K562 (cell line): ENCODE results near the gene SH3BGRL2. TPM values are rescaled to one million over a fixed set of nuclear protein-coding genes. Genes with fewer than 3 reads are reported as not detected.

ENCODE experiments used
- BRF1 ChIP-seq: IDR thresholded peaks from 3 replicates; pipeline ENCODE4 v1.6.1; 2011; ENCODE audit warnings: borderline replicate concordance, mild to moderate bottlenecking; ENCODE audit not compliant: insufficient read length; ENCODE audit errors: extremely low read depth
- CREBBP ChIP-seq: IDR thresholded peaks from one replicate; pipeline ENCODE4 v1.6.1; 2012; ENCODE audit warnings: low read depth, mild to moderate bottlenecking, control low read depth, inconsistent platforms, low read length
- DEAF1 ChIP-seq: fragments of 450-650 bp; formaldehyde crosslinking; IDR thresholded peaks from 2 replicates; pipeline ENCODE4 v1.4.0; 2020; ENCODE audit warnings: mild to moderate bottlenecking, moderate library complexity
- ETV6 ChIP-seq, 3 experiments: fragments of 150-350 bp in 1 of 3; sonication (generic) in 1 of 3; formaldehyde crosslinking in 1 of 3; IDR thresholded peaks; 2 replicates each; pipeline versions ENCODE4 v1.6.1 to v1.8.0; 2014 to 2022; ENCODE audit warnings: borderline replicate concordance in 2 of 3, low read depth in 2 of 3, antibody characterized with exemption in 1 of 3, low read length in 1 of 3, mild to moderate bottlenecking in 1 of 3, missing genetic modification reagents in 1 of 3
- HNRNPUL1 ChIP-seq: fragments of 200-400 bp; formaldehyde crosslinking; IDR thresholded peaks from 2 replicates; pipeline ENCODE4 v1.6.1; 2017; ENCODE audit warnings: low read length
- MAFG ChIP-seq: fragments of 450-650 bp; conservative IDR thresholded peaks from 2 replicates; pipeline ENCODE4 v1.6.1; 2016; ENCODE audit warnings: missing genetic modification characterization, missing compliant biosample characterization
- MED1 ChIP-seq: sonication (generic); formaldehyde crosslinking; IDR thresholded peaks from 2 replicates; pipeline ENCODE4 v1.8.1; 2023; ENCODE audit warnings: missing genetic modification reagents, borderline replicate concordance
- PKNOX1 ChIP-seq: fragments of 450-650 bp; IDR thresholded peaks from 2 replicates; pipeline ENCODE4 v1.6.1; 2016
- PPARD ChIP-seq: fragments of 250-450 bp; sonication (Bioruptor Pico); IDR thresholded peaks from 2 replicates; pipeline ENCODE4 v1.8.0; 2022; ENCODE audit warnings: inconsistent platforms, mild to moderate bottlenecking, moderate library complexity
- RFX1 ChIP-seq: fragments of 450-650 bp; IDR thresholded peaks from 2 replicates; pipeline ENCODE4 v1.6.1; 2016; ENCODE audit warnings: mild to moderate bottlenecking, moderate library complexity
- ZBTB7A ChIP-seq: IDR thresholded peaks from 2 replicates; pipeline ENCODE4 v1.6.1; 2011; ENCODE audit warnings: low read depth, mild to moderate bottlenecking, low read length, moderate library complexity, borderline replicate concordance; ENCODE audit not compliant: control insufficient read depth
- ZNF318 ChIP-seq, 2 experiments: fragments of 450-650 bp; IDR thresholded peaks; 2 replicates each; pipeline ENCODE4 v1.6.1; 2016; ENCODE audit warnings: mild to moderate bottlenecking in 2 of 2, borderline replicate concordance in 1 of 2, low read depth in 1 of 2, moderate library complexity in 1 of 2
- polyA plus RNA-seq, 8 experiments: library from polyadenylated mRNA; depleted of rRNA in 4 of 8; stranded (reverse) in 5 of 8; unstranded in 3 of 8; fragments of >200 nt; fragmentation: Nextera tagmentation in 2 of 8; fragmentation: Illumina TruSeq in 1 of 8; extraction: Ambion mirVana in 2 of 8; extraction: Trizol in 1 of 8; gene quantifications; 2 replicates each; pipeline versions ENCODE4 v1.2.1 to v1.2.3, GENCODE V29; 2011 to 2014; ENCODE audit warnings: inconsistent platforms in 1 of 8, missing spikeins in 1 of 8
- total RNA-seq, 7 experiments: library from RNA; depleted of rRNA in 6 of 7; stranded (reverse); fragments of >200 nt in 6 of 7; fragmentation: Illumina TruSeq in 2 of 7; extraction: Trizol in 2 of 7; gene quantifications; 2 replicates each; pipeline versions ENCODE4 v1.2.1 to v1.2.3, GENCODE V29; 2011 to 2021; ENCODE audit warnings: low replicate concordance in 1 of 7
- TF ChIP-seq, protein P1 (sequence below): fragments of 450-650 bp; IDR thresholded peaks from 2 replicates; pipeline ENCODE4 v1.6.1; 2016; ENCODE audit warnings: mild to moderate bottlenecking

SH3BGRL2 gene
- total and polyA plus RNA-seq, 9 of the 15 experiments (the other 6 are each of a cell fraction or from before 2014, with no cell fraction given), result 4.4 to 12.1 (median 7.3) TPM

GRCh38 chr6:79671600-79672266 lies 40.6 kb downstream of the SH3BGRL2 start (continued):
- no peak for TF ChIP-seq PKNOX1
- TF ChIP-seq PPARD, result no peak
- TF ChIP-seq BRF1, result no peak
- no peak for TF ChIP-seq HNRNPUL1
- TF ChIP-seq, protein P1, sequence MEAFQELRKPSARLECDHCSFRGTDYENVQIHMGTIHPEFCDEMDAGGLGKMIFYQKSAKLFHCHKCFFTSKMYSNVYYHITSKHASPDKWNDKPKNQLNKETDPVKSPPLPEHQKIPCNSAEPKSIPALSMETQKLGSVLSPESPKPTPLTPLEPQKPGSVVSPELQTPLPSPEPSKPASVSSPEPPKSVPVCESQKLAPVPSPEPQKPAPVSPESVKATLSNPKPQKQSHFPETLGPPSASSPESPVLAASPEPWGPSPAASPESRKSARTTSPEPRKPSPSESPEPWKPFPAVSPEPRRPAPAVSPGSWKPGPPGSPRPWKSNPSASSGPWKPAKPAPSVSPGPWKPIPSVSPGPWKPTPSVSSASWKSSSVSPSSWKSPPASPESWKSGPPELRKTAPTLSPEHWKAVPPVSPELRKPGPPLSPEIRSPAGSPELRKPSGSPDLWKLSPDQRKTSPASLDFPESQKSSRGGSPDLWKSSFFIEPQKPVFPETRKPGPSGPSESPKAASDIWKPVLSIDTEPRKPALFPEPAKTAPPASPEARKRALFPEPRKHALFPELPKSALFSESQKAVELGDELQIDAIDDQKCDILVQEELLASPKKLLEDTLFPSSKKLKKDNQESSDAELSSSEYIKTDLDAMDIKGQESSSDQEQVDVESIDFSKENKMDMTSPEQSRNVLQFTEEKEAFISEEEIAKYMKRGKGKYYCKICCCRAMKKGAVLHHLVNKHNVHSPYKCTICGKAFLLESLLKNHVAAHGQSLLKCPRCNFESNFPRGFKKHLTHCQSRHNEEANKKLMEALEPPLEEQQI, result no peak
- TF ChIP-seq MED1 (CRISPR knock-in tag), result no peak
- no peak for TF ChIP-seq RFX1
- no peak for TF ChIP-seq CREBBP
- TF ChIP-seq DEAF1, result no peak
- TF ChIP-seq MAFG (tag), result 0 out of 2 replicates have a peak, but pooled peaks have one; percentile 23
- no peak for TF ChIP-seq ETV6 (IDR thresholded peaks at IDR 0.05; ENCODE audit: borderline replicate concordance in 1 of 2, low read depth in 2 of 2, low read length in 1 of 2)
- TF ChIP-seq ETV6 (CRISPR knock-in tag; IDR thresholded peaks at IDR 0.05; ENCODE audit: borderline replicate concordance), result no peak
- no peak for TF ChIP-seq ZBTB7A
- no peak for TF ChIP-seq ZNF318 (IDR thresholded peaks at IDR 0.05; ENCODE audit: borderline replicate concordance in 1 of 2, low read depth in 1 of 2)
